Astrocyte (in vitro differentiated cells and primary cell): ENCODE measurements around the gene PLK3.

Source experiments
- EZH2 ChIP-seq: IDR thresholded peaks from 2 replicates; pipeline ENCODE4 v1.6.1; 2012; ENCODE audit warnings: mild to moderate bottlenecking, low read length, inconsistent platforms; ENCODE audit not compliant: insufficient read depth
- TF ChIP-seq, protein P1 (sequence below): IDR thresholded peaks from 2 replicates; pipeline ENCODE4 v1.5.1; 2011; ENCODE audit warnings: low read depth, mild to moderate bottlenecking, inconsistent platforms, low read length, moderate library complexity; ENCODE audit not compliant: insufficient read depth

- TF ChIP-seq, protein P1, sequence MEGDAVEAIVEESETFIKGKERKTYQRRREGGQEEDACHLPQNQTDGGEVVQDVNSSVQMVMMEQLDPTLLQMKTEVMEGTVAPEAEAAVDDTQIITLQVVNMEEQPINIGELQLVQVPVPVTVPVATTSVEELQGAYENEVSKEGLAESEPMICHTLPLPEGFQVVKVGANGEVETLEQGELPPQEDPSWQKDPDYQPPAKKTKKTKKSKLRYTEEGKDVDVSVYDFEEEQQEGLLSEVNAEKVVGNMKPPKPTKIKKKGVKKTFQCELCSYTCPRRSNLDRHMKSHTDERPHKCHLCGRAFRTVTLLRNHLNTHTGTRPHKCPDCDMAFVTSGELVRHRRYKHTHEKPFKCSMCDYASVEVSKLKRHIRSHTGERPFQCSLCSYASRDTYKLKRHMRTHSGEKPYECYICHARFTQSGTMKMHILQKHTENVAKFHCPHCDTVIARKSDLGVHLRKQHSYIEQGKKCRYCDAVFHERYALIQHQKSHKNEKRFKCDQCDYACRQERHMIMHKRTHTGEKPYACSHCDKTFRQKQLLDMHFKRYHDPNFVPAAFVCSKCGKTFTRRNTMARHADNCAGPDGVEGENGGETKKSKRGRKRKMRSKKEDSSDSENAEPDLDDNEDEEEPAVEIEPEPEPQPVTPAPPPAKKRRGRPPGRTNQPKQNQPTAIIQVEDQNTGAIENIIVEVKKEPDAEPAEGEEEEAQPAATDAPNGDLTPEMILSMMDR: no peak
- no peak for TF ChIP-seq EZH2
Measured at GRCh38 chr1:44784094-44785028, 15.8 kb upstream of the PLK3 start.
